NCI-H524 treated with DMSO at 0.1 percent for 48 hours (cell line): Measurements from ENCODE around the gene PCGF1.
A peak's percentile ranks its signal among the peaks of the same experiment; 100 is the strongest.
"Not testable (repeated sequence)": the region's sequence is repeated elsewhere in the genome, so short reads cannot be mapped to it uniquely, and the experiment has no call there.

Experiments
- DNase-seq: peaks from one replicate; lab custom pipeline; 2025; lab: John Stamatoyannopoulos, UW

PCGF1 gene

GRCh38 chr2:74472086-74472944 is 35.2 kb downstream of the PCGF1 start, which contains the start of gene MRPL53:
TSS of gene MRPL53 (minus strand) at chr2:74472680. CDS start at chr2:74472660, 20 bp downstream.
- no peak for DNase-seq

GRCh38 chr2:74471332-74472065 is 36.0 kb downstream of the PCGF1 start:
- DNase-seq: no peak

GRCh38 chr2:74470742-74471141 is 36.8 kb downstream of the PCGF1 start:
- not testable (repeated sequence) for DNase-seq

GRCh38 chr2:74464406-74464805 is 43.1 kb downstream of the PCGF1 start:
- DNase-seq: no peak

GRCh38 chr2:74462786-74463105 is 44.7 kb downstream of the PCGF1 start:
- no peak for DNase-seq

GRCh38 chr2:74462054-74462785 is 45.3 kb downstream of the PCGF1 start:
- DNase-seq: no peak

GRCh38 chr2:74461187-74462053 is 46.1 kb downstream of the PCGF1 start:
- DNase-seq: no peak

- DNase-seq: not testable (repeated sequence)
Measured at GRCh38 chr2:74460187-74460586, 47.3 kb downstream of the PCGF1 start.

- DNase-seq: not testable (repeated sequence)
Measured at GRCh38 chr2:74459503-74460118, 47.9 kb downstream of the PCGF1 start.

GRCh38 chr2:74458938-74459363 is 48.5 kb downstream of the PCGF1 start:
- no peak for DNase-seq

- DNase-seq: peak; percentile 98
Measured at GRCh38 chr2:74458132-74458937, 49.2 kb downstream of the PCGF1 start, which contains the start of gene WBP1. TSS of gene WBP1 (plus strand) at chr2:74458438. CDS start at chr2:74458603, 165 bp downstream.

GRCh38 chr2:74457549-74458131 is 49.9 kb downstream of the PCGF1 start:
- DNase-seq: no peak

GRCh38 chr2:74457129-74457548 is 50.4 kb downstream of the PCGF1 start:
- DNase-seq: no peak
